Measurements from ENCODE around the gene TANGO2.

Gene TANGO2

DNA sequence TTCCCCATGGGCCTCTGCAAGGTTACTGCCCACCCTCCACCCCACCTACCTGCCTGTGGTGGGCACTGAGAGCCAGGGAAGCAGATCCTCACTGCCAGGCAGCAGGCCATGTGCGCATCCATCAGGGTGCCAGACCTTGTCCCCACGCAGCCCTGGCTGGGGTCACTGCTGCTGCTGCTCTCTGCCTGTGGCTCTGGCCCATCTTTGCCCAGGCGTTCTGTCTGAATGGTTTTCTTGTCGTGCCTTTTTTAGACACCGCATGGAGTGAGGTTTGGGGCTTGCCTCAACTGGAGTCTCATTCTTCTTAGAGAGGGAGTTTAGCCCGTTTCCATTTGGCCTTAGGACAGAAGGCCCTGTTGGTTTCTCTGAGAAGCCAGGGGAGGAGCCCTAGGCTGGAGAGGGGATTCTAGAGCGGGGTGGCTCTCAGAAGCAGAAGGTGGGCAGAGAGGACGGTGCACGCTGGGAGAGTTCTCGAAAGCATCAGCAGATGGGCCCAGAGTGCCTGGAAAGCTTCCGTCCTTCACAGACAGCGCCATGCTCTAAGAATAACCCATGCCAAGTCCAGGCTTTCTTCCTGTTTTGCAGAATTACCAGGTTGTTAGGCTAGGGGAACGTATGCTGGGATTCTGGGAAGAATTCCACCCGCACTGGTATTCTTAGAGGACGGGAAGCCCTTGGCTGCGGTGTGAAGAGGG, 8.1 kb downstream of the TANGO2 start:
- DNase-seq: no peak

- no peak for DNase-seq
Measured at GRCh38 chr22:20029550-20030225, 8.8 kb downstream of the TANGO2 start.

GRCh38 chr22:20031732-20032406, 11.0 kb downstream of the TANGO2 start:
- peak; percentile 39 for DNase-seq

- no peak for DNase-seq
Measured at GRCh38 chr22:20032407-20032991, 11.6 kb downstream of the TANGO2 start.

GRCh38 chr22:20033045-20033706, 12.3 kb downstream of the TANGO2 start:
- no peak for DNase-seq

DNA sequence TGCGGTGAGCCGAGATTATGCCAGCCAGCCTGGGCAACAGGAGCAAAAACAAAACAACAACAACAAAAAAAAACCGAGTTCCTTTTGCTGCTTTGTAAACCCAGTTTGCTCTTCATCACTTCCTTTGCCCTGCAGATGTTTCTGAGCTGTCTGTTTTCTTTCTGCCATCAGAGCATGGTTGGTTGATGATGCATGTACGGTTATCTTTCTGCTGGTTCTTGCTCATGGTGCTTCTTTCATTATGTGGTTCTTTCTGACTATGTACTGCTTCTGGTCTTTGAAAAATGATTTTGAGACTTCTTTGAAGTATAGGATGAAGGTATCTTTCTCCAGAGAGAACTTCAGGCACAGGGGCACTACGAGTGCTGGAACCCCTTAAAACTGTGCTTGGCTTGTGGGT, 13.2 kb downstream of the TANGO2 start:
- DNase-seq: no peak

DNA sequence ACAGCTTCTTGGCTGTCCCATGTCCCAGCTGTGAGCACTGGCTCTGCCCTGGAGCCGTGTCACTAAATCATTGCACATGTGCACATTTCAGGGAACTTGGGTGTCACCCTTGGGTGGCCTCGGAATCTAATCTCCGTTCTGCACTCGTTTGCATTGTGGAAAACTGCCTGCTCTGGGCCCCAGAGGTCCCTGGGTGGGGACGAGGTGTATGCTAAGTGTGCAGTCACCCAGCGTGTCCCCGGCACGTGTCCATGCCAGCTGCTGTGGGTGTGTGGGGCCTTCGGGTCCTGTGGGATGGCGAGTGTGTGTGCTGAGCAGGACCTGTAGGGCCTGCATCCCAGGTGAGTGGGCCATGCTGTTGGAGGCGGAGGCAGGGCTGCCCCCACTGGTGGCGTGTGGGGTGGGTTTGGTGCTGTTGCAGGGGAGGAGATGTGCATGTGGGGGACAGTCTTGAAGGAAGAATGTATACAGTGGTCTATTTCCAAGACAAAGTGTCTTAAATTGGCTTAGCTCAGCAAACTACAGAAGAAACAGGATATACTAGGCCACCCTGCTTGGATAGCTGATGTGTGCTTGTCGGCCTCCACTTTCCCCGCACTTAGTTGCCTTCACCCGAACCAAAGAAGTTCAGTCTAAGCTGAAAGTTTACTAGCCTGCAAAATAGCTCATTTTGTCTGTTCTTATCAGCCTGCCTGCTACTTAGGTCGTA, 14.6 kb downstream of the TANGO2 start:
- DNase-seq: no peak

- DNase-seq: no peak
Measured at GRCh38 chr22:20036084-20036482, 15.2 kb downstream of the TANGO2 start.

GRCh38 chr22:20036535-20037392, 15.9 kb downstream of the TANGO2 start:
- DNase-seq: no peak

DNA sequence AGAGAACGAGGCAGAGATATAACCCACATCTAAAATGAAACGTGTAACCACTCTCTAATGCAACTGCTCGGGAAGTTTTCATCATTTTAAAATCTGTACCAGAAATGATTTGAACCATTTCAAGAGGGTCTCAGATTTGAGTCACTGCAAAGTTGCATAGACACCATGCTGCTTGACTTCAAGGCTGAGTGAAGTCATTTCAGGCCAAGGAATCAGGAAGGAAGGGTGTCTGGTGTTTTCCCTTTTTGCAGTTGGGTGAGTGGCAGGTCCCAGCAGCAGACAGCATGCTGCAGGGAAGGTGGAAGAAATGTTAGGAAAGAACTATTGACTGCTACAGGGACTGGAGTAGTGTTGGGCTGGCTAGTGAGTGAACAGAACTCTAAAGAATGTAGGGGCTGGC, 16.5 kb downstream of the TANGO2 start:
- DNase-seq: no peak

GRCh38 chr22:20038574-20038973, 17.7 kb downstream of the TANGO2 start:
- no peak for DNase-seq

GRCh38 chr22:20039683-20040325, 18.9 kb downstream of the TANGO2 start:
- DNase-seq: no peak

GRCh38 chr22:20040327-20041200, 19.7 kb downstream of the TANGO2 start:
- no peak for DNase-seq

DNA sequence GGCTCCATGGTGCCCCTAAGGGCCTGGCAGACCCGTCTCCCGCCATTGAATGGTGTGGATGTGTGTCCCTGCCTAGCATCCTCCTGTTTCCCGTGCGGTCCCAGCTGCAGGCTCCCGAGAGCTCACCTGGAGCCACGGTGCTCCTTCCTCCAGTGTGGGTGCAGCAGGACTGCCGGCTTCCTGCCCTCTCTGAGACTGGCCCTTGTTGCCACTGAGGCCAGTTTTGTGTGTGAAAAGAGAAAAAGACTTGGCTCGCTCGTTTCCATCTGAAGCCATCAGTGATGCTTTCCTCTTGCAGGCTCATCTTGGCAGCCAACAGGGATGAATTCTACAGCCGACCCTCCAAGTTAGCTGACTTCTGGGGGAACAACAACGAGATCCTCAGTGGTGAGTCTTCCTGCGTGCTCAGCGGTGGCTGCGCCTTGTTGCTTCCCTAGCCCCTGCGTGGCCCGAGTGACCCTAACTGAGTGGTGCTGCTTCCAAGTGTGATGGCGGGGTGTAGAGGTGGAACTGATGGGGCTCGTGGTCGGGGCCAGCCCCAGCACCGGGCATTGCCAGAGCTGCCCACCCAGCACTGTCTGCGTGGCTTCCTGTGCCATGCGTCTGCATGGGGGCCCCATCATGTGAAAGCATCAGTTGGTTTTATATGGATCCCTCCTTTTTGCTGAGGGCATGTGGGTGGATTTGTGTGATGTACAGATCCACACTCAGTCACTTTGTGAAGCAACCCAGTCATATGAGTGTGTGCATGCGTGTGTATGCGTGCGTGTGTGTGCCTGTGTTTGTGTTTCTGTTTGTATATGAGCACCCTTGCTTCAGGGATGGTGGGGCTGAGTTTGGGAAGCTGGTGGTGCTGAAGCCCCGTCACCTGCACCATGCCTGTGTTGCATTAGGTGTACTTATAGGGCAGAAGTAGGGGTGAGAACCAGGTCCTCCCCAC, 22.4 kb downstream of the TANGO2 start:
- DNase-seq: no peak

GRCh38 chr22:20043997-20044342, 23.1 kb downstream of the TANGO2 start:
- DNase-seq: no peak

DNA sequence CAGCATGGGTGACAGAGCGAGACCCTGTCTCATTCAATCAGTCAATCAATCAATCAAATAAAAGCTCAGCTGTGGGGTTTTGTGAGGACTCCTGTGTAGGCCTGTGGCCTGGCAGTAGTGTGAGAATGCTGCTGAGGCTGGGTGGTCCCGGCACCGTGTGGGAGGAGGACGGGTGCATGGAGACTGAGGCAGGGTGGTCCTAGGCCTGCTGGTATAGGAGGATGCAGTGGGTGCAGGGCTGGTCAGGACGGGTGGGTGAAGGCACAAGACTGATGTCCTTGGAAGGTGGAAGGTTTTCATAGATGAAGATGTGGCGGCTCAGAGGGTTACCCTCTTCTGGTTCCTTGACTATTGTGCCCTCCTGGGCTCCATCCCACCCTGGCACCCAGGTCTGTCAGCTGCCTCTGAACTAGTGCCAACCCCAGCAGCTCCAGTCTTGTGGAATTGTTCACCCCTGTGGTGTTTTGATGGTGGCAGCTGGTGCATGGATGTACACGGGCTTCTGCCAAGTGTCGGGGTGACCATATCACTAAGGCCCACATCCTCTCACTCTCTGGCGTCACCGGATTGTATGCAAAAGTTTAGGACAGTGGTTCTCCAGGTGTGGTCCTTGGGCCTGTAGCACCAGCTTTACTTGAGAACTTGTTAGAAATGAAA, 23.7 kb downstream of the TANGO2 start:
- DNase-seq: no peak

- no peak for DNase-seq
Measured at GRCh38 chr22:20046730-20047129, 25.8 kb downstream of the TANGO2 start.

GRCh38 chr22:20051927-20052308, 31.0 kb downstream of the TANGO2 start:
- DNase-seq: no peak

Data from CD4-positive, alpha-beta T cell treated with Interferon gamma for 1 hour (primary cell).